NCI-H1092 (cell line): Measurements from ENCODE around the gene SHC4.
"Not testable (repeated sequence)": the region's sequence is repeated elsewhere in the genome, so short reads cannot be mapped to it uniquely, and the experiment has no call there.

Experiments
- DNase-seq: peaks from one replicate; lab custom pipeline; 2025; lab: John Stamatoyannopoulos, UW

The SHC4 gene

GRCh38 chr15:48924528-48925393 lies 39.0 kb downstream of the SHC4 start:
- no peak for DNase-seq

GRCh38 chr15:48922046-48922445 lies 41.7 kb downstream of the SHC4 start:
- DNase-seq = no peak

- DNase-seq = no peak
Observed at GRCh38 chr15:48916721-48917120, 47.0 kb downstream of the SHC4 start.

GRCh38 chr15:48915861-48916260 lies 47.9 kb downstream of the SHC4 start:
- no peak for DNase-seq

- no peak for DNase-seq
Observed at GRCh38 chr15:48914717-48915116, 49.0 kb downstream of the SHC4 start.

GRCh38 chr15:48913141-48913540 lies 50.6 kb downstream of the SHC4 start:
- no peak for DNase-seq

GRCh38 chr15:48910554-48910953 lies 53.2 kb downstream of the SHC4 start:
- not testable (repeated sequence) for DNase-seq

GRCh38 chr15:48909313-48909712 lies 54.4 kb downstream of the SHC4 start:
- DNase-seq = not testable (repeated sequence)

- no peak for DNase-seq
Observed at GRCh38 chr15:48905847-48906246, 57.9 kb downstream of the SHC4 start.

- no peak for DNase-seq
Observed at GRCh38 chr15:48905216-48905615, 58.5 kb downstream of the SHC4 start.

- DNase-seq = no peak
Observed at GRCh38 chr15:48904758-48905157, 59.0 kb downstream of the SHC4 start.

- DNase-seq = no peak
Observed at GRCh38 chr15:48899793-48900192, 63.9 kb downstream of the SHC4 start.

GRCh38 chr15:48898446-48898845 lies 65.3 kb downstream of the SHC4 start:
- DNase-seq = no peak

GRCh38 chr15:48898032-48898431 lies 65.7 kb downstream of the SHC4 start:
- no peak for DNase-seq

- no peak for DNase-seq
Observed at GRCh38 chr15:48896869-48897814, 66.6 kb downstream of the SHC4 start.

- DNase-seq = no peak
Observed at GRCh38 chr15:48893311-48893710, 70.4 kb downstream of the SHC4 start.

- no peak for DNase-seq
Observed at GRCh38 chr15:48891232-48891765, 72.4 kb downstream of the SHC4 start.

GRCh38 chr15:48890375-48890972 lies 73.2 kb downstream of the SHC4 start:
- no peak for DNase-seq

- no peak for DNase-seq
Observed at GRCh38 chr15:48889925-48890324, 73.8 kb downstream of the SHC4 start.

- DNase-seq = no peak
Observed at GRCh38 chr15:48888836-48889235, 74.9 kb downstream of the SHC4 start.

- DNase-seq = no peak
Observed at GRCh38 chr15:48888191-48888590, 75.5 kb downstream of the SHC4 start.

GRCh38 chr15:48887144-48887543 lies 76.6 kb downstream of the SHC4 start:
- no peak for DNase-seq
